HG03520 (cell line): ENCODE measurements around the gene MYCL.
"Not testable (repeated sequence)": the region's sequence is repeated elsewhere in the genome, so short reads cannot be mapped to it uniquely, and the experiment has no call there.

ENCODE experiments used
- ATAC-seq: cut with Tn5 transposase; IDR thresholded peaks from one replicate; pipeline ENCODE4 v1.9.1; 2021; ENCODE audit warnings: mild to moderate bottlenecking, moderate library complexity; ENCODE audit not compliant: unreplicated experiment

Gene MYCL

GRCh38 chr1:39919545-39919944 is 17.8 kb upstream of the MYCL start:
- no peak for ATAC-seq

GRCh38 chr1:39917825-39918224 is 16.1 kb upstream of the MYCL start:
- no peak for ATAC-seq

GRCh38 chr1:39915499-39916129 is 13.9 kb upstream of the MYCL start:
- no peak for ATAC-seq

DNA sequence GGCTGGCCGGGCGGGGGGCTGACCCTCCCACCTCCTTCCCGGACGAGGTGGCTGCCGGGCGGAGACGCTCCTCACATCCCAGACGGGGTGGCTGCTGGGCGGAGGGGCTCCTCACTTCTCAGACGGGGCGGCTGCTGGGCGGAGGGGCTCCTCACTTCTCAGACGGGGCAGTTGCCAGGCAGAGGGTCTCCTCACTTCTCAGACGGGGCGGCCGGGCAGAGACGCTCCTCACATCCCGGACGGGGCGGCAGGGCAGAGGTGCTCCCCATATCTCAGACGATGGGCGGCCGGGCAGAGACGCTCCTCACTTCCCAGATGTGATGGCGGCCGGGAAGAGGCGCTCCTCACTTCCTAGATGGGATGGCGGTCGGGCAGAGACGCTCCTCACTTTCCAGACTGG is 11.4 kb upstream of the MYCL start:
- not testable (repeated sequence) for ATAC-seq

DNA sequence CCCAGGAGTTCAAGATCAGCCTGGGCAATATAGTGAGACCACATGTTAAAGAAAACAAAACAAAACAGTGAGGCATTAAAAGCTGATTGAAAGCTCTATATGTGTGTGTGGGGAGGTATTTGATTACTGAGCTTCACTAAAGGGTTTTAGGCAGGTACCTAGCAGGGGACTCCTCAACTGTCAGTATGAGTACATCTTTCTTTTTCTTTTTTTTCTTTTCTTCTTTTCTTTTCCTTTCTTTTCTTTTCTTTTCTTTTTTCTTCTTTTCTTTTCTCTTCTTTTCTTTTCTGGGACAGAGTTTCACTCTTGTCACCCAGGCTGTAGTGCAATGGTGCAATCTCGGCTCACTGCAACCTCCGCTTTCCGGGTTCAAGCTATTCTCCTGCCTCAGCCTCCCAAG is 8.5 kb upstream of the MYCL start:
- ATAC-seq = no peak

DNA sequence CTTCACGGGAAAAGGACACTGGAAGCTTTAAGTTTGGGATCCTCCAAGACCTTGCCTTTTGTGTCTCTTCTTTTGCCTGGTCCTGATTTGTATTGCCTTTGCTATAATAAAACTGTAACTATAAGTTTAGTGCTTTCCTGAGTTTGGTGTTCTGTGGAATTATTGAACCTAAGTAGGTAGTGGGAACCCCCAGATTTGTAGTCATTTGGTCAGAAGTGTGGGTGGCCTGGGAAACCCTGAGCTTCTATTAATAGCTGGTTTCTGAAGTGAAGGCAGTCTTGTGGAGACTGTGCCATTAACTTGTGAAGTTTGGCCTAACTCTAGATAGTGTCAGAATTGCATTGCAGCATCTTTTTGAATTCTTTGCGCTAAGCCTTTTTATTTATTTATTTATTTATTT is 6.8 kb upstream of the MYCL start:
- no peak for ATAC-seq

DNA sequence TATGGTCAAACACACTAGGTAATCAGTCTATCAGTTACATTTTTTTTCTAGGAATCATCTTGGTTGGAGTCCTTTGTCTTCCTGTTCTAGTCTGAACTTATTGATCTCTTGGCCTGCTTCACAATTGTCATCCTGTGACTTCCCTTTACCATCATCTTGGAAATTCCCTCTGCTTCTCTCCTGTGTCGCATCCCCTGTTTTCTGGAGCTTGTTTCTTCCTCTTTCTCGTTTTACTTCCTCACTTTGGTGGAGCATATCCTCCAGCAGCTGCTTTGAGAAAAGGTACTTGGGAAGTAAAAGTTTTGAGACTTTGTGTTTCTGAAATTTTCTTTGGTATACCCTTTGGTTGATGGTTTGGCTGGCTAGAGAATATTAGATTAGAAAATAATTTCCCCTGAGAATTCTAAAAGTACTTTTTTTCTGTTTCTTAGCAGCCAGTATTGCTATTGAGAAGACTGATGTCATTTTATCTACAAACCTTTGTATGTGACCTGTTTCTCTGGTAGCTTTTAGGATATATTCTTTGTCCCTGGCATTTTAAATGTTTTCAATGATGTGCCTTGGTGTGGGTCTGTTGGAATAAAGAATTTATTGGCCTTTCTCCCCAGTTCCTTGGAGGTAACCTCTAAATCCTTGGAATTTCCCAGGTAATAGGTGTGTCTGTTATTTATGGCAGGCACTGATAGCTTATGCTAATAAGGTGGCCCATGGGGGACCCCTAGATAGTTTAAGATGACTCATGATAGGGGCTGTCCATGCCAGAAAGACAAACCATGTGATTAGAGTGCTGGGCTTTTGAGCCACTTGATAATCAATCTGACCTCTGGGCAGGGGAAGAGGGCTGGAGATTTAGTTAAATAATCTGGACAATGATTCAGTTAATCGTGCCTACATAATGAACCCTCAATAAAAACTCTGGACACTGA is 6.1 kb upstream of the MYCL start:
- no peak for ATAC-seq

DNA sequence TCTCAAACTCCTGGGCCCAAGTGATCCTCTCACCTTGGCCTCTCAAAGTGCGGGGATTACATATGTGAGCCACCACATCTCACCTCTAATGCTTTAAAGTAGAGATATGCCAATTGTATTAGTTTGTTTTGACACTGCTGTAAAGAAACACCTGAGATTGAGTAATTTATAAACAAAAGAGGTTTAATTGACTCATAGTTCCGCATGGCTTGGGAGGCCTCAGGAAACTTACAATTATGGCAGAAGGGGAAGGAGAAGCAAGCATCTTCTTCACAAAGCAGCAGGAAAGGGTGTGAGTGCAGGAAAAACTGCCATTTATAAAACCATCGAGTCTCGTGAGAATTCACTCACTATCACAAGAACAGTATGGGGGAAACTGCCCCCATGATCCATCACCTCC is 3.5 kb upstream of the MYCL start:
- no peak for ATAC-seq

DNA sequence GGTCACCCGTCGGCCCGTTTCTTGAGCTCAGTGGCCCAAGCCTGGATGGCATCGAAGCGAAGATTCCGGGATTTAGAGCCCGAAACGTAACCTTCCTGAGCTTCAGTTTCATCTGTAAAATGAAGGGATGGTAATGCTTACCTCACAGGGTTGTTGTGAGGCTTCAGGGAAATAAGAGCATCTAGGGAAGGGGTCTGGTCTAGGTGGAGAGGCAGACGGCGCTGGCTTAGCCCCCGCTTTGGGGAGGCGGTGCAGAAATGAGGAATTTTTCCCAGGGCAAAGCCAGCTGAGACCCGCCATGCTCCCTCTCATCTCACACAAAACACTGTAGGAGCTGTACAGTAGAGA is 717 bp upstream of the MYCL start:
- ATAC-seq = no peak

GRCh38 chr1:39901464-39901713 is 328 bp downstream of the MYCL start:
- peak; percentile 10 for ATAC-seq

- no peak for ATAC-seq
Observed at GRCh38 chr1:39900662-39901463, 854 bp downstream of the MYCL start.

GRCh38 chr1:39899611-39900538 is 1.8 kb downstream of the MYCL start:
- ATAC-seq = no peak

DNA sequence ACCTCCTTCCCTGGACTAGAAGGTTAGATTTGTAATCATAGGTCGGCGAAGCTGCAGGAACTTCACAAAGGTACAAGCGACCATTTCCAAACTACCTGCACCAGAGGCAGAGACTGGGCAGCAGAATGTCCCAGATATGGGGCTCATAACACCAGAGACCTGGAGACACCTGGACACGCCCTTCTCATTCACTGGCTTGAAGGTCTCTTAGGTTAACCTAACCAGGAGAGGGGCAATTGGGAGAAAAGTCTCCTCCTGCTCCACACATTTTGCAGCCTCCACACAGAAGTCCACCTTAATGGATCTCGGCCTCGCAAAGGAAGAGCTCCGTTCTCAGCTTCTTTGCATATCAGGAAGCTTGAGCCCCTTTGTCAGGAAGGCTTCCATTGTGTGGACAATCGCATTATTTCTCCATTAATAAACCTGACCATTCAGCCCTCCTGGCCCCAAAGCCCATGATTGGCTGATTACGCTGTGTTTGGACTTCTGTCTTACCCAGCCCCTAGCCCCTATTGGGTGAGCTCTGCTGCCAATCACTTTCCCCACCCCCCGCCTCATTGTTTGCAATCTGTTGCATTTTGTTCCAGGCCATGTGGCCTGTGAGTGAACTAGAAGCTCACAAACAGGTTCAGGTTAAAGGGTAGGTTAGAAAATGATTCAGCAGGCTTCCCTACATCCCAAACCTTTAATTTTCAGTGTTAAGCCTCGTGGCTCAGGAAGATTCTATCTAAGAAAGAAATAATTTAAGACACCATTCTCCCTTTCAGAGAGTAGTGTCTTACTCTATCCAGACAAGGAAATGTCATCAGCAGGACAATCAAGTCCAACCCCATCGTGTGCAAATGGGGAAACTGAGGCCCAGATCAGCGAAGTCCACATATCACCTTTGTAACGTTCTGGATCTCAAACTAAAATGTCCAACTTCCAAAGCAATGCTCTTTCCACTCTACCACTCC is 2.8 kb downstream of the MYCL start:
- ATAC-seq = no peak

DNA sequence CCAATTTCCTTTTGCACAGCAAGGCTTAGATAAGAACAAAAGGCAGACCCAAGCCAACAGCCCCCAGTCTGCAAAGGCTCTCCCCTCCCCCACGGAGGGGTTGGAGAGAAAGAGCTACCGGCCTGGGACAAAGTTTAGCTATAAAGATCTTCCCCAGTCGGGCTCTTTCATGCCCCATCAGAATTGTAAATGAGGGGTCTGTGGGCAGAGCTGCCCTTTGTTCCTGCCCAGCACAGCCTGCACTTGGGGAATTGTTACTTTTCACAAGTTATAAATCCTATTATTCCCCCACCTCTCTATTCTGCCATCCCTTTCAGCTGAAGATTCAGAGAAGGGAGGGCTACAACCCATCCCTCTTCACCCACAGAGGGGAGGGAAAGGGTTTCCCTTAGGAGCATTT is 3.5 kb downstream of the MYCL start:
- no peak for ATAC-seq

- ATAC-seq = no peak
Observed at GRCh38 chr1:39896909-39897685, 4.6 kb downstream of the MYCL start.

- no peak for ATAC-seq
Observed at GRCh38 chr1:39895731-39896480, 5.8 kb downstream of the MYCL start.

DNA sequence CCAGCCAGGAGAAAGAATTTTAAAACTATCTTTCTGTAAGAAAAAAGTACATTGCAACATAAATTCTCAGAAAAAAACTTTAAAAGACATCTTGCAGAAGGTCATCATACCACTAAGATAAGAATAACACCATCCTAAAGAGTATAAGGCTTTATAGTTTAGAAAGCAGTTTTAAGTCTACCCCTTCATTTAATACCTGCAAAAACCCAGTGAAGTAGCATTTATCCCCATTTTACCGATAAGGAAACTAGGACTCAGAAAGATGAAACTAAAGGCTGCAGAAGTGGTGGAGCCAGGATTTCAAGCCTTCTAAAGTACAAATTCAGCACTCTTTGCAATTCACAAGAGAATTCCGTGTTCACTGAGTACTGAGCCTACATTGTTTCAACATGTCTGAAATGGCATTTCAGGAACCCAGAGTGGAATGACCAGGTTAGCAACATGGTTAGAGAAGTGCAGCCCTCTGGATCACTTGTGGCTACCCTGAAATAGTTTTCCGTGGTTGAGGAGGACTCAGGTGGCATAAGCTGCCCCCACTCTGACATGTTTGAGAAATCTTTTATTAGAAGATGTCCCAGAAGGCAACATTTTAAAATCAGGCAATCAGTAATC is 6.7 kb downstream of the MYCL start:
- no peak for ATAC-seq
